OCI-LY7 (cell line): ENCODE results near the gene SLC26A6.
A peak's percentile ranks its signal among the peaks of the same experiment; 100 is the strongest.

Experiments
- EZH2phosphoT487 ChIP-seq: fragments of 200-600 bp; sonication (generic); IDR thresholded peaks from 2 replicates; pipeline ENCODE4 v1.6.1; 2018; ENCODE audit warnings: low read depth, borderline replicate concordance, mild to moderate bottlenecking, mixed run types, antibody characterized with exemption, low read length, moderate library complexity, mixed read lengths
- TF ChIP-seq, protein P1 (sequence below): fragments of 200-600 bp; sonication (generic); conservative IDR thresholded peaks from 2 replicates; pipeline ENCODE4 v1.5.1; 2014; ENCODE audit warnings: mild to moderate bottlenecking, antibody characterized with exemption, low read length, moderate library complexity, mixed read lengths

DNA sequence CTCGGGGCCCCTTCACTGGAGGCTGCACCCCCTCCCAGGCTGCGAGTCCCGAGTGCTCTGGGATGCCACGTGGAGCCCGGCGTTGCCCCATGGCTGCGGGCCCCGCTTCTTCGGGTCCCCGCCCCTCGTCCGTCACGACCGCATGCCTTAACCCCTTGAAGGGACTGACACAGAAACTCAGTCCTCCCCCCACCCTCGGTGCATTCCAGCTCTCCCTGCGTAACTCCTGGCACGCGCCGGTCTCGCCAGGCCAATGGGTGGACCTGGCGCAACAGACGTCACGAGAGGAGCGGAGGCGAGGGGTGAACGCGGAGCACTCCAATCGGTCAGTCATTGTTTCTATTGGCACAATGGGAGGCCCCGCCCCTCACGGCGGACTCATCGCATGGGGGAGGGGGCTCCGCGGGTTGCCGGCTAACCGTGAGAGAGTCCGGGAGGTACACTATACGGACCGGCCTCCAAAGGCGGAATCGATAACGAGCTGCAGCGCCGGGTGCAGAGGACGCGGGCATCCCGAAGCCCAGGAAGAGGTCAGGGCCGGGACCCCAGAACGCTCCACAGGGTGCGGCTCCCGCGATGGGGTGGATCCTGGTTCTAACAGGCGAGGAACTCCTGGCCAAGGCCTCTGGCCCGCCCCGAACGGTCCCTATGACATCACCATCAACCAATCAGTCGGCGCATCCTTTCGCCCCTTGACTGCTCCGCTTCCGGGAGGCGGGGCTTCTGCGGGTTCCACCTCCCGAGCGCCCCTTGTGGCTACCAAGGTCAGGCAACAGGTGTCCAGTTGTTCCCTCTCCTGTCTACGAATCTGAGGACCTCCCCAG, 28.4 kb upstream of the SLC26A6 start:
- TF ChIP-seq, protein P1, sequence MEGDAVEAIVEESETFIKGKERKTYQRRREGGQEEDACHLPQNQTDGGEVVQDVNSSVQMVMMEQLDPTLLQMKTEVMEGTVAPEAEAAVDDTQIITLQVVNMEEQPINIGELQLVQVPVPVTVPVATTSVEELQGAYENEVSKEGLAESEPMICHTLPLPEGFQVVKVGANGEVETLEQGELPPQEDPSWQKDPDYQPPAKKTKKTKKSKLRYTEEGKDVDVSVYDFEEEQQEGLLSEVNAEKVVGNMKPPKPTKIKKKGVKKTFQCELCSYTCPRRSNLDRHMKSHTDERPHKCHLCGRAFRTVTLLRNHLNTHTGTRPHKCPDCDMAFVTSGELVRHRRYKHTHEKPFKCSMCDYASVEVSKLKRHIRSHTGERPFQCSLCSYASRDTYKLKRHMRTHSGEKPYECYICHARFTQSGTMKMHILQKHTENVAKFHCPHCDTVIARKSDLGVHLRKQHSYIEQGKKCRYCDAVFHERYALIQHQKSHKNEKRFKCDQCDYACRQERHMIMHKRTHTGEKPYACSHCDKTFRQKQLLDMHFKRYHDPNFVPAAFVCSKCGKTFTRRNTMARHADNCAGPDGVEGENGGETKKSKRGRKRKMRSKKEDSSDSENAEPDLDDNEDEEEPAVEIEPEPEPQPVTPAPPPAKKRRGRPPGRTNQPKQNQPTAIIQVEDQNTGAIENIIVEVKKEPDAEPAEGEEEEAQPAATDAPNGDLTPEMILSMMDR = peak; percentile 90
- TF ChIP-seq EZH2phosphoT487 = no peak
